GM21529 (cell line): Measurements from ENCODE around the gene HIVEP3.

Experiments
- ATAC-seq: cut with Tn5 transposase; IDR thresholded peaks from one replicate; pipeline ENCODE4 v1.9.1; 2021; ENCODE audit not compliant: unreplicated experiment

The HIVEP3 gene

DNA sequence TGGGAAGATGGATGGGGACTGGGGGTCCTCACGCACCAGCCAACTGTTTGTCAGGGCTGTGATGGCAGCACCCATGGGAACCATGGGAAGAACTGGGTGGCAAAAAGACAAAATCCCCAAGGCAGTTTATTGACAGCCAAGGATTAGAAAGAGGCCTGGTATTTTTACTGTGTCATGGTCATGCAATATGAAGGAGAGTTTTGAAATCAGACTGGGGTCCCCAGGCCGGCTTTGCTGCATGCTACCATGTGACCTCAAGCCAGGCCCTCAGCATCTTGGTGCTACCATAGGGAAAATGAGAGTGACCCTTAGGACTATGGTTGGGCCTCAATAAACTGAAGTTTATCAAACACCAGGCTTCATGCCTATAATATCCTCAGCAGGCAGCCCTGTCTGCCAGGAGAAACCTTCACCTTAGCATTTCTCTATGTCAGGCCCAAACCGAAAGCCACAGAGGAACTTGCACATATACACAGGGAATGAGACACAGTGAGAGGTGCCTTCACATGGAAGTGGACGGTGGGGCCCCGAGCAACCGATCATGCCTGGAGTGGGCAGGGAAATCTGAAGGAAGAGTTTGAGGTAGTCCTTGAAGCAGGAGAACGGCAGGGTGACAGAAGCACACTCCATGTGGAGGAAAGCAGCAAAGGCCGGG lies 203.2 kb downstream of the HIVEP3 start:
- ATAC-seq: no peak

GRCh38 chr1:41714638-41715389 lies 203.9 kb downstream of the HIVEP3 start:
- no peak for ATAC-seq

DNA sequence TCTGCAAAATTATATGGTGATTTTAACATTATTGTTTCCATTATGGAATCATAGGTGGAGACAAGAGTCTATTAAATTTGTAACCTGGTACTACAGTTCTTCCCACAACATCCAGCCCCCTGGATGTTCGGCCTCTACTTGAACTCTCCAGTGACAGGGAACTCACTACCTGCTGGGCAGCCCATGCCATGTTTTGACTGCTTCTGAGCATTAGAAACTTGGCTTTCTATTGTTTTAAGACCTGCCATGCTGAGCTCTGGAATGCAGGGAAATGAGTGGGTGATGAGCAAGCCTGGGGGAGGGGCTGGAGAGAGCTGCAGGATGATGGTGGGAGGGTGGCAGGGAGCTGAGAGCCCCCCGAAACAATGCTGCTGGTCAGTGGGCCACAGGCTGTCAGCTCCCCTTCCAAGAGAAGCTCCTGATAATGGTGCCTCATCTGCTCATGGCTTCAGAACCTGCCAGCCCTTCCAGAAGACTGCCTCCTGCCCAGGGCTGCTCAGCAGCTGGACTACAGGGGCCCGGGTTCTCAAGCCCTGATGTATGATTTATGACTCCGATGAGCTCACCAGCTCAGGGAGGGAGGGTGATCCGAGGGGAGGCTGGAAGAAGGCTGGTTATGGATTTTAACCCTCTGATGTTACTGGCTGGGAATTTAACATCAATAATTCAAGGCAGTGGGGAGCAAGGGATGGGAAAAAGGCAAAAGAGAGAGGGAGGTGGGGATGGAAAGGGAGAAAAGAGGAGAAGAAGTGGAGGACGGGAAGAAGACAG lies 205.0 kb downstream of the HIVEP3 start:
- ATAC-seq: no peak

- no peak for ATAC-seq
Observed at GRCh38 chr1:41713141-41713540, 205.6 kb downstream of the HIVEP3 start.

- ATAC-seq: no peak
Observed at GRCh38 chr1:41712695-41713094, 206.0 kb downstream of the HIVEP3 start.

DNA sequence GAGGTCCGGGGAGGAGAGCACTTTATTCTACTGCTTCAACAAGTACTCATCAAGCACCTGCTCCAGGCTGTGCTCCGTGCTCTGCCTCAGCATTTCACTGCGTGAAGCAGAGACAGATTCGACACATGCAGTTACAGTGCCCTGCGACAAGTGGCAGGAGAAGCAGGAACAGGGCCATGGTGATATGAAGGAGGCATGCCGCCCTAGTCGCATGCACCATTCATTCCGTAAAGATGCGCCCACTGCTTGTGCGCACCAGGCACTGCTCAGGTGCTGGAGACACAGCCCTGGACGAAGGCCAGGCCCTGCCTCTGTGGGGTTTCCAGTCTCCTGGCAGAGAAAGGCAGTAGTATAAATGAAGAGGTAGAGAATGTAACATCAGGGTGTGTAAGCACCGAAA lies 206.6 kb downstream of the HIVEP3 start:
- ATAC-seq: no peak

DNA sequence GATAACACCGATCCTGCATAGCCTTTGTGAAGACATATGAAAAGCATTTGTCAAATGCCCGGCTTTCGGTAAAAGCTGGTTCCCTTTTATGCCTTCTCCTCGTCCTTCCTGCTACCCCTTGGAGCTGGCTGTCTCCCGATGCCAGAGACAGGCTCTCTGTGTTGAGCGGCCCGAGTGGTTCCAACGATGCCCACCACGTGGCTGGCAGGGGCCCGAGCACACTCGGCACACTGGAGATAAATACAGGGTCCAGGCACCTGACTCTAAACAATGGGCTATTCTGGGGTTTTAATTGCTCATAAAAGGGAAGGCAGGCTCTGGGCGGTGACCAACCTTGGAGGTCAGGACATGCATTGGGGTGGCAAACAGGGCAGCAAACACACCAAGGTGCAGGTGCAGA lies 207.1 kb downstream of the HIVEP3 start:
- ATAC-seq: no peak

DNA sequence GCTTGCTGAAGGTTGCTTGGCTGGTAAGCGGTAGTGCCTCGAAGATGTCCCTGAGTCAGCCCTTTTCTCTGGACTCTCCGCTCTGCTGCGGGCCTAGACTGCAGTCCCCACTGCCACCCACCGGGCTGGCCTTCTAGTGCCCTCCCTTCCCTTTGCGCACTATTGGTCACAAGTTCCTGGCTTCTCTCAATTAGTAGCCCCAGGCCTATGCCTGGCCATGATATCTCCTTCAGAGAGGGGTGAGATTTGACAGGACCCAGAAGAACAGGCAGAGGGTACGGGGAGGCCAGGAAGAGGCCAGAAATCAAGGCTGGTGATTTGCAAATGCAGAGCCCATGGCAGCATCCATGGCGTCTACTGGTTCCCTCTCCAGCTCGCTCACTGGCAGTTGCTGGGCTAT lies 207.7 kb downstream of the HIVEP3 start:
- no peak for ATAC-seq

- ATAC-seq: no peak
Observed at GRCh38 chr1:41709873-41710272, 208.8 kb downstream of the HIVEP3 start.

DNA sequence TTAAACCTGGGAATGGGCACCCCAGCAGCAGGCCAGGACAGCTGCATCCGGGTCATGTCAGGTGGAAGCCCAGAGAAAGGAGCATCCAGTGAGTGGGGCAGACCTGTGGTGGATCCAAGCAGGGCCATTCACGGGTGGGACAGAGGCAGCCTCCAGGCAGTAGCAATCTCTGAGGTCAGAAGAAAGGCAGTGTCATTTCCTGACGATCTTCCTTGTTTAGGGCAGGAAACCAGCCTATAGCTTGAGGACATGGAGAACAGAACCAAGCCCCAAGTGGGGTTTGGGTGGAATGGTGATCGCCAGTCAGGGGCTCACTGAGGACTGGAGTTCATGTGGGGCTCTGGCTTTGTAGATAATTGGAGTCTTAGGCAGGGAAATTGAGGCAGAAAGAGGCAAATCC lies 209.4 kb downstream of the HIVEP3 start:
- ATAC-seq: no peak

DNA sequence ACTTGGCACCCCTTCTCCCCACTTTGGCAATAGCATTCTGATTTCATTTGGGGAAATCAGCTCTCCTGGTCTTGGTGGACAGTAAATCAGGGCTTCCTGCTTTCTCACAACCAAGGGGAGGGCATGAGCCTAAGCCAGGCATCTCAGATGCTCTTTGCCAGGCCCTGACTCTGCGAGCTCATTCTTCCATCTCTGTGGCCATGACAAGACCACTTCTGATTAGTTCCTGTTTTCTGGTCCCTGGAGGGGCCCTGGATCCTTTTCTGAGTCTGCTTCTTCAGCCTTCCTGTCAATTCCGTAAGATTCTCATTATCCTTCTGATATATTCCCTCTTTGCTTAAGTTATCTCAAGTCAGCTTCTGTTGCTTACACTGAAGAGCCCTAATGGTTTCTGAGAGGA lies 210.4 kb downstream of the HIVEP3 start:
- ATAC-seq: no peak

DNA sequence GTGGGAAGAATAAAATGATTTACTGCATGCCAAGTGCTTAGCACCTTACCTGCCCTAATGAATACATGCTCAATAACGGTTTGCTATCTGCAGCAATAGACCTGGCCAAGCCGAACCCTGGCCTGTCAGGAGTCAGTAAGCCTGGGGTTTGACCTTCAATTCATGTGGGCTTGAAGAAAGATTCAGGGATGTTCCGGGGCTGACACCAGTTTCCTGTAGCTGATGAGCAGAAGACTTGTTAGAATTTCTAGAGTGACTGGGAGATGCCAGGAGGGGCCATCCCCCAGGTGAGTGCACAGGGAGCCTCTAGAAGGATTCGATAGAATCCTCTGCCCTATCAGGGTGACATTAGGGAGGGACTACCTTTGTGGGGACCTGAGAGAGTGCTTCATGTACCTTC lies 210.9 kb downstream of the HIVEP3 start:
- no peak for ATAC-seq

- no peak for ATAC-seq
Observed at GRCh38 chr1:41705798-41706197, 212.9 kb downstream of the HIVEP3 start.

DNA sequence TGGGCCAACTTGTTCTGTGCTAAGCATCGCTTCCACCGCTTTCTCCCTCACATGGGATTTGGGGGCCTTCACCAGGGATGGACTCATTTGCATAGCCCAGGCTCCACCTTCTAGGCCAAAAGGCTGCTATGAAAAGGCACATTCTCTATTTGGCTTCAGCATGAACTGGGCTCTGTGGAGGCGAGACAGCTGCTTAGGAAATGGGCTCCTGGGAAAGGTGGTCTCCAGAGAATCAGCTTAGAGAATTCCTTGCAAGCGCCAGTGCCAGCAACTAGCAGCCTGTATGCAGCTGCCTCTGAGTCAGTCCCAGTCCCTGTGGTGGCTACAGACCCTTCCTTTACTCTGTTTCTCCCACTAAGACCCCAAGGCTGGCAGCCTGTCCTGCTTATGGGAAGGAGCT lies 214.5 kb downstream of the HIVEP3 start:
- ATAC-seq: no peak

DNA sequence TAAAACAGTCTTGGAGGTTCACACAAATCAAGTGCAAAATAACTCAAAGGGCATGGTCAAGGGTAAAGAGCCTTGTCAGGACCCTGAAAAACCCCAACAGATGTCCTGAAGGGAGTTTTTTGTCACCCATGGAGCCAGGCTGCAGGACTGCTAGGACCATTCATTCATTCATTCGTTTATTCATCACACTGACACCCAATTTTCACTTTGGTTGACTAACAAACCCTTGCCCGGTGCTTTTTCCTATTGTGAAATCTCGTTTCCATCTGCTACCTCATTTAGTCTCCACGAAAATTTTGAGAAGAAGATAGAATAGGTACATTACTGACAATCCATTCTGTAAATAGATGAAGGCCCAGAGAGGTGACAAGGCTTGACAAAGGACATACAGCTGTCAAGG lies 216.0 kb downstream of the HIVEP3 start:
- no peak for ATAC-seq

- ATAC-seq: no peak
Observed at GRCh38 chr1:41700986-41701535, 217.7 kb downstream of the HIVEP3 start.

GRCh38 chr1:41700581-41700980 lies 218.1 kb downstream of the HIVEP3 start:
- no peak for ATAC-seq

DNA sequence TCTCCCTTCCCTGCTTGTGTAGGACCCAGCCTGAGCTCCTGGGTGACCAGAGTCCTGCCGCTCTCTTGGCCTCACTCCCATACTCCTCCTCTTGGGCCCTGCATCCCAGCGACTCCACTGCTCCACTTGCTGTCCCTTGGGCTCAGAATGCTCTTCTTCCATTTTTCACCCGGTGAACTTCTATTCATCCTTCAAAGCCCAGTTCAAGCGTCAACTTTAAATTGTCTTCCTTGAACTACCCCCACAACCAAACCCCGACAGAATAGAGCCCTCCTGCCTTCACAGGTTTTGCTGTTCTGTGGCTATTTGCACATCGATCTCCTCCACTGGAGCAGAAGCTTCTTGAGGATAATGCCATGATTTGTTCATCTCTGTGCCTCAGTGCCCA lies 218.9 kb downstream of the HIVEP3 start:
- ATAC-seq: no peak

DNA sequence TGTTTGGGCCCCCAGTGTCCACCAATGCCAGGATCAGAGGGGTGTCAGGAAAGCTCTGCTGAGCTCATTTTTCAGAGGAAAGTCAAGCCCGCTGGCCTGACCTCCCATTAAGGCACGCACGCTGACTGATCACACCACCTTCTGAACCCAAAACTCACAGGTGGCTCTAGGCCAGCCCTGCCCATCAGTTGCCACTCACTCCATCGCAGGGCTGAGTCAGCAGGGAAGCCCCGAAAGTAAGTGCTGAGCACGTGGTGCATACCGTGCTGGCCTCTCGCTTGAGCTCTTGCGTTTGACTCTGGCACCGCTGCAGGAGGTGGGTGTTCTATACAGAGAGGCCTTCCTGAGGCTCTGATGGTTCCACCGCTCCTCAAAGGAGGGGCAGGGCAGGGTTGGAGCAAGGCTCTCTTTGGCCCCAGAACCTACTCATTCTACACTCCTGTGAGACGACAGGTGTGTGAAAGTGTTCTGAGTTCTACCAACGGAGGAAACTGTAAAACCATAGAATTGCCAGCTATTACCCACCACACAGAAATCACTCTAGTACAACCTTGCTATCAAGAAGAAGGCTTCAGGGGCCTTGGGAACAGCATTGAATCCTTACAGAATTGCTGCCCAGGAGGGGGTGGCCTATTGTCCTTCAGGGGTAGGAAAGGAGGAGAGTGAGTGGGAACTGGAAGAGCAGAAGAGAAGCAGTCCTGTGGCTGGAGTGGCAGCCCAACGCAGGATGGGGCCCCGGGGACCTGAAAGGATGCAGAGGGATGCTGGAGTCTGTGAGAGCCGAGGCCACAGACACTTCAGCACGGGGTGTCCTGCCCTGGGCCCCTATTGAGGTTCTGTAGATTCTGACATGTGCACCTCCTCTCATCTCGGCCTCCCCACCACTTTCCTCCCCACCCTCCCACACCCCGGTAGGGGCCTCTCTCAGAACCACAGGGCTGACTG lies 219.5 kb downstream of the HIVEP3 start:
- ATAC-seq: peak; percentile 88

GRCh38 chr1:41696381-41696780 lies 222.3 kb downstream of the HIVEP3 start:
- ATAC-seq: no peak
